HG03045 (cell line): ENCODE measurements around the gene ZNF764.
"Not testable (repeated sequence)": the region's sequence is repeated elsewhere in the genome, so short reads cannot be mapped to it uniquely, and the experiment has no call there.

Experiments used
- ATAC-seq: cut with Tn5 transposase; IDR thresholded peaks from one replicate; pipeline ENCODE4 v1.9.1; 2021; ENCODE audit warnings: mild to moderate bottlenecking, moderate library complexity; ENCODE audit not compliant: unreplicated experiment

The ZNF764 gene

GRCh38 chr16:30557957-30558788 is at the start of gene ZNF764:
ZNF764 (minus strand) TSS chr16:30558374; CDS start chr16:30558182, 192 bp downstream.
- ATAC-seq: peak; percentile 80

- ATAC-seq: no peak
These were observed 47.8 kb upstream of the ZNF764 start for GRCh38 chr16:30606004-30606403.

DNA sequence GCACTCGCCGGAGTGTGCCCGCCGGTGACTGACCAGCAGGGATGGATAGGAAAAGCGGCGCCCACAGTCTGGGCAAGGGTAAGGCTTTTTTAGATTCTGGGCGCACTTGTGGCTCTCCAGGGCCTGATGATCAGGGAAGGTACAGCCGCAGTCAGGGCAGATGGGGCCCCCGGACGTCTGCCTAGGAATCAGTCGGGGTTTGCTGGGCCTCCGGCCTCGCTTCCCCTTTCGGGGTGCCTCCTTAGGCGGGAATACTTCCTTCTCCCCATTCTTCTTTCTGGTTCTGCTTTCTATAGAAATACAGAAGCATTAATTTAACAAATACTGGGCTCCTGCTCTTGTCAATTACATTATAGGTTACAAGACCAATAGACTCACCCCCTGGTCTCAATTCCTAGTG is 47.0 kb upstream of the ZNF764 start:
- ATAC-seq: no peak

GRCh38 chr16:30604316-30604947 is 46.3 kb upstream of the ZNF764 start:
- no peak for ATAC-seq

- no peak for ATAC-seq
These were observed 45.8 kb upstream of the ZNF764 start for GRCh38 chr16:30603945-30604315.

- ATAC-seq: no peak
These were observed 44.6 kb upstream of the ZNF764 start for GRCh38 chr16:30602616-30603277.

DNA sequence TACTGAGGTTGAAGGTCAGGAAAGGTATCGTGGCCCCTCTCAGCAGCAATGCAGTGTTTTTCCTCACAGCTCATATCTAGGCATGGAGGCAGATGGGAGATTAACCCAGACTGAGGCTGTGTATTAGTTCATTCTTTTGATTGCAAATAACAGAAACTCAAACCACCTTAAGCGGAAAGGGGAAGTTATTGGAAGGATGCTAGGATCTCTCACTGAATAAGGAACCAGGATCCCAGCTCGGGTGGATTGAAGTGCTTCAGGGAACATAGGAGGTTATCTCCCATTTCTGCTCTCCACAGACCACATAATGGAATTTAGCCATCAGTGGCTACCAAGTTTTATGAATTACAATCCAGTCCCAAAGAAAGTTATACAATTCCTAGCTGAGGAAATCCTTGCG is 43.8 kb upstream of the ZNF764 start:
- ATAC-seq: no peak

- ATAC-seq: no peak
These were observed 42.8 kb upstream of the ZNF764 start for GRCh38 chr16:30600929-30601328.

- no peak for ATAC-seq
These were observed 42.0 kb upstream of the ZNF764 start for GRCh38 chr16:30600215-30600614.

- no peak for ATAC-seq
These were observed 34.7 kb upstream of the ZNF764 start for GRCh38 chr16:30592871-30593270.

- not testable (repeated sequence) for ATAC-seq
These were observed 32.7 kb upstream of the ZNF764 start for GRCh38 chr16:30590869-30591268.

GRCh38 chr16:30589582-30589981 is 31.4 kb upstream of the ZNF764 start:
- not testable (repeated sequence) for ATAC-seq

GRCh38 chr16:30588651-30589050 is 30.5 kb upstream of the ZNF764 start:
- no peak for ATAC-seq

DNA sequence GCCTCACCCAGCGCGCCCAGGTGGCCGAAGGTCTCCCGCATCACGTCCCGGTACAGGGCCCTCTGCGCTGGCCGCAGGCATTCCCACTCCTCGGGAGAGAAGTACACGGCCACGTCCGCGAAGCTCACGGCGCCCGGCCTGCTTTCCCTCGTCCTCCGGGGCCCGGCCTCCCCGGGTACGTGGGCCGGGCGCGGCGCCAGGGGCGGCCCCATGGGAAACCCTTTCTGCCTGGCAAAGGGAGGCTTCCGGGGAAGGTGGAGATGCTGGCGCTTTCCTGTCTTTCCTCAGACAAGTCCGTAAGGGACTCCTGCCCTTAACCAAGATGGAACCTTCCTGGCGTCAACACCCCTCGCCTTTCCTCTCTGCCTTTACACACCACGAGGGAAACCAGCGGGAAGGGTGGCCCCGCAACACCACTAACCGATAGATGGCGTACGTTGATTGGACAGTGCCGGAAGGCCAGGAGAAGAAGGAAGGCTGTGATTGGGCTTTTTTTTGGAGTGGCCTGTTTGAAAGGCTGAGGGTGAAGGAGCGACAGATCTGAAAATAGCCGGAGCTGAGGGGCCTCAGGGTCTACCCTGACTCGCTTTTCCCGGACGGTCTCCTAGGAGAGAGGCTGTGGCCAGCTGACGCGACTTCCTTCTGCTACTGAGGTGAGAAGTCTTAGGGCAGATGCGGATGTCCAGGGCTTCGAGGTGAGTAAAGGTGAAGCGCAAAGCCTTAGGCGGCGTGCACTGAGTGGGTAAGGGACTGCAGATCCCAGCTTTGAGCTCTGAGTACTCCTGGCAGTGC is 27.4 kb upstream of the ZNF764 start, which contains the start of gene ZNF785:
Gene ZNF785, minus strand, starts transcription at position 298 of the 792 bp plus-strand sequence. Its CDS starts 86 bp downstream, at position 212.
- peak; percentile 85 for ATAC-seq

GRCh38 chr16:30585022-30585399 is 26.8 kb upstream of the ZNF764 start:
- ATAC-seq: peak; percentile 9

GRCh38 chr16:30582611-30583340 is 24.6 kb upstream of the ZNF764 start:
- no peak for ATAC-seq

DNA sequence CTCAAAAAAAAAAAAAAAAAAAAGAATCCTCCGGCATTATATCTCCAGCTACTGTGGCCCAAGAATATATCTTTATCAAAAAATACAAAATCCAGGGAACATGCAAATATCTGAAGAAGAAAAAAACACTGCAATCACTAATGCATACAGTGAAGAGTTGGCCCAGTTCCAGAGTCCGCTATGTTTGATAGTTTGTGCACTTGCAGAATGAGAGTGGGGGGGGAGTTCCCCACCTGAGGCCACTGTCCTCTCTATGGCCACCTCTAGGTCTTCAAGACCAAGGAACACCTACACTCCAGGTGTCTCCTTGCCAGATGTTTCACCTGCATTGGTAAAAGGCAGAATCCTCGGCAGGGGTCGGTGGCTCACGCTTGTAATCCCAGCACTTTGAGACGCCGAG is 23.3 kb upstream of the ZNF764 start:
- ATAC-seq: no peak

GRCh38 chr16:30574678-30575077 is 16.5 kb upstream of the ZNF764 start:
- ATAC-seq: no peak

GRCh38 chr16:30571445-30572322 is 13.5 kb upstream of the ZNF764 start, which contains the start of gene ZNF688:
ZNF688 (minus strand) TSS chr16:30571714; CDS start chr16:30571629, 85 bp downstream.
- ATAC-seq: peak; percentile 84
